Mesendoderm (in vitro differentiated cells): ENCODE data around the gene GANC.
"Not testable (repeated sequence)": the region's sequence is repeated elsewhere in the genome, so short reads cannot be mapped to it uniquely, and the experiment has no call there.

Experiments
- DNase-seq: peaks from one replicate; pipeline ENCODE4 v3.0.0; 2013
- H2AK5ac ChIP-seq: 2 replicates; pipeline ENCODE4 v1.6.1; 2013; ENCODE audit warnings: low read length, inconsistent platforms
- H2BK120ac ChIP-seq: 2 replicates; pipeline ENCODE4 v1.6.1; 2013; ENCODE audit warnings: low read depth, mild to moderate bottlenecking, low read length, moderate library complexity, mixed read lengths
- H2BK15ac ChIP-seq: replicated peaks from 2 replicates; pipeline ENCODE4 v1.6.1; 2013; ENCODE audit warnings: low read depth, mild to moderate bottlenecking, moderate library complexity
- H2BK5ac ChIP-seq: 2 replicates; pipeline ENCODE4 v1.6.1; 2013; ENCODE audit warnings: low read length, inconsistent platforms
- H3K18ac ChIP-seq: 2 replicates; pipeline ENCODE4 v1.6.1; 2013; ENCODE audit warnings: mild to moderate bottlenecking, low read length, mixed read lengths
- H3K23ac ChIP-seq: one replicate; pipeline ENCODE4 v1.6.1; 2013; ENCODE audit warnings: low read length
- H3K27ac ChIP-seq: 2 replicates; pipeline ENCODE4 v1.5.1; 2013; ENCODE audit warnings: low read depth, mild to moderate bottlenecking, inconsistent platforms, low read length, moderate library complexity
- H3K27me3 ChIP-seq: 2 replicates; pipeline ENCODE4 v1.6.1; 2013; ENCODE audit warnings: low read length, control low read depth, mild to moderate bottlenecking, inconsistent platforms; ENCODE audit not compliant: insufficient read depth, poor library complexity
- H3K36me3 ChIP-seq: 2 replicates; pipeline ENCODE4 v1.6.1; 2013; ENCODE audit warnings: low read length, inconsistent platforms; ENCODE audit not compliant: control insufficient read depth, insufficient read depth
- H3K4ac ChIP-seq: one replicate; pipeline ENCODE4 v1.6.1; 2013; ENCODE audit warnings: low read depth, mild to moderate bottlenecking, low read length, moderate library complexity
- H3K4me1 ChIP-seq: 2 replicates; pipeline ENCODE4 v1.6.1; 2013; ENCODE audit warnings: low read depth, low read length, inconsistent platforms; ENCODE audit not compliant: control insufficient read depth
- H3K4me2 ChIP-seq: 2 replicates; pipeline ENCODE4 v1.6.1; 2013; ENCODE audit warnings: low read length
- H3K4me3 ChIP-seq: 2 replicates; pipeline ENCODE4 v1.5.1; 2013; ENCODE audit warnings: mild to moderate bottlenecking, low read length
- H3K56ac ChIP-seq: one replicate; pipeline ENCODE4 v1.6.1; 2013; ENCODE audit warnings: low read length
- H3K79me1 ChIP-seq: 2 replicates; pipeline ENCODE4 v1.6.1; 2013; ENCODE audit warnings: low read length, inconsistent platforms
- H3K79me2 ChIP-seq: 2 replicates; pipeline ENCODE4 v1.6.1; 2013; ENCODE audit warnings: mild to moderate bottlenecking, low read length; ENCODE audit not compliant: control insufficient read depth, insufficient read depth
- H3K9ac ChIP-seq: 2 replicates; pipeline ENCODE4 v1.6.1; 2013; ENCODE audit warnings: low read length, inconsistent platforms
- H4K5ac ChIP-seq: one replicate; pipeline ENCODE4 v1.6.1; 2013; ENCODE audit warnings: low read length
- H4K8ac ChIP-seq: one replicate; pipeline ENCODE4 v1.6.1; 2013; ENCODE audit warnings: low read depth, mild to moderate bottlenecking, control low read depth, low read length, moderate library complexity
- WGBS: extraction: QIAGEN DNeasy Blood & Tissue Kit; methylation state at CpG from one replicate; pipeline ENCODE4 v1.1.7; 2013; ENCODE audit warnings: low lambda C conversion rate, missing lambda C conversion rate; ENCODE audit not compliant: insufficient coverage; ENCODE audit errors: extremely low coverage; 5-methylcytosine and 5-hydroxymethylcytosine counted together

GANC gene

DNA sequence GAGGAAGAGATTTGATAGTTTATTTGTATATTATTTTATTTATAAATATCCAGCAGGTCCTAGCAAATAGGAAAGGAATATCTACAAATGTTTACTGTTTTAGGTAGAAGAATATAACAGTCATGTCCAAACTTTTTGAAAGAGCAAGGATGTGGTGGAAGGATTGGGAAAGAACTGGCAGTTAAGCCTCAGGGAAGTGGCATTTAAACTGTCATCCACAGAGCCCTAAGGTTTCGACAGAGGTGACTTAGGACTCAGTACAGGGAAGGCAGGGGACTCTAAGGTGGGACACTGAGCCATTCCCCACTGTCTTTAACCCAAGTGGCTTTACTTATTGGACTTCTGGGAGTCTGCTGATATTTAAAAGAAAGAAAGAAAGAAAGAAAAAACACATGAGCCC lies 12.0 kb downstream of the GANC start:
- Histone ChIP-seq H3K79me1 (no peaks in the 10 kb centered on the region), H2BK120ac (no peak overlapping the region), H3K18ac (no peak overlapping the region), H3K23ac (no peak overlapping the region), H3K4me1 (no peaks in the 10 kb centered on the region), H2BK5ac (no peak overlapping the region), H2AK5ac (no peak overlapping the region), H4K8ac (no peak overlapping the region), H3K27me3 (no peaks in the 10 kb centered on the region), H3K9ac (no peak overlapping the region), H3K4me3 (no peak overlapping the region), H2BK15ac (no peak overlapping the region), H3K56ac (no peak overlapping the region), H3K36me3 (no peaks in the 10 kb centered on the region), H3K4me2 (no peak overlapping the region), H3K79me2 (no peaks in the 10 kb centered on the region), H4K5ac (no peak overlapping the region), H3K27ac (no peak overlapping the region), H3K4ac (no peak overlapping the region)
- no peak for DNase-seq
- WGBS: no CpG with 5 or more reads among the region's 1 CpG

- no peaks in the 10 kb centered on the region for H3K27me3 ChIP-seq
- no peaks in the 10 kb centered on the region for H3K79me2 ChIP-seq
- H3K79me1 ChIP-seq: no peaks in the 10 kb centered on the region
- H3K18ac ChIP-seq: no peak overlapping the region
- H3K4ac ChIP-seq: no peak overlapping the region
- no peak overlapping the region for H2BK120ac ChIP-seq
- no peak overlapping the region for H3K56ac ChIP-seq
- H4K5ac ChIP-seq: no peak overlapping the region
- no peak overlapping the region for H2BK15ac ChIP-seq
- no peak overlapping the region for H3K27ac ChIP-seq
- no peak overlapping the region for H3K4me2 ChIP-seq
- no peak overlapping the region for H2BK5ac ChIP-seq
- no peak overlapping the region for H4K8ac ChIP-seq
- H3K4me3 ChIP-seq: no peak overlapping the region
- DNase-seq: no peak
- no CpG with 5 or more reads among the region's 4 CpGs for WGBS
- no peak overlapping the region for H3K23ac ChIP-seq
- no peaks in the 10 kb centered on the region for H3K4me1 ChIP-seq
- no peak overlapping the region for H2AK5ac ChIP-seq
- H3K36me3 ChIP-seq: no peaks in the 10 kb centered on the region
- no peak overlapping the region for H3K9ac ChIP-seq
These were observed 13.5 kb downstream of the GANC start for GRCh38 chr15:42286445-42287029.

GRCh38 chr15:42287931-42288330 lies 14.9 kb downstream of the GANC start:
- H3K36me3 ChIP-seq: no peaks in the 10 kb centered on the region
- WGBS: no CpG with 5 or more reads among the region's 4 CpGs
- no peaks in the 10 kb centered on the region for H3K79me2 ChIP-seq
- H3K79me1 ChIP-seq: no peaks in the 10 kb centered on the region
- no peak overlapping the region for H2AK5ac ChIP-seq
- H3K4me3 ChIP-seq: no peak overlapping the region
- no peak overlapping the region for H3K27ac ChIP-seq
- no peak overlapping the region for H4K5ac ChIP-seq
- H3K4me1 ChIP-seq: no peaks in the 10 kb centered on the region
- DNase-seq: no peak
- no peak overlapping the region for H3K23ac ChIP-seq
- no peak overlapping the region for H2BK15ac ChIP-seq
- no peak overlapping the region for H3K4ac ChIP-seq
- no peak overlapping the region for H2BK5ac ChIP-seq
- no peak overlapping the region for H3K4me2 ChIP-seq
- H3K56ac ChIP-seq: no peak overlapping the region
- no peak overlapping the region for H3K18ac ChIP-seq
- no peaks in the 10 kb centered on the region for H3K27me3 ChIP-seq
- no peak overlapping the region for H4K8ac ChIP-seq
- no peak overlapping the region for H2BK120ac ChIP-seq
- no peak overlapping the region for H3K9ac ChIP-seq

DNA sequence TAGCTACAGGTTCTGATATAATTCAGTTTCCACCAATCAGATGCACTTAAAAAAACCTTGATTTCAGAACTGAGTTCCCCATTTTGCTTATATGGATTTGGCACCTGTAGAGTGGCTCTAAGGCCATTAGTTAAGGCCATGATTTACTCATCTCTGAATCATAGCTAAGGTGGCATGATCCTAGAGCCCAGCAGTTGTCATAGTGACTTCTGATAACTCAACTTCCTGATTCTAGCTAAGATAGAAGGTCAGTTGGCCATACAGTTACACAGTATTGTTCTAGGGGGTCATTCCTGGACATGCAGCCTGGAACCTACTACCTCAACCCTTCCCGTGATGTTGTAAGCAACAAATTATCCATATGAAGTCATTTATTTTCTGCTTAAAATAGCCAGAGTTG lies 16.2 kb downstream of the GANC start:
- H3K4me1 ChIP-seq: no peaks in the 10 kb centered on the region
- no peak overlapping the region for H3K56ac ChIP-seq
- H4K5ac ChIP-seq: no peak overlapping the region
- H2AK5ac ChIP-seq: no peak overlapping the region
- no peak overlapping the region for H3K4me2 ChIP-seq
- no peak overlapping the region for H3K4me3 ChIP-seq
- H3K23ac ChIP-seq: no peak overlapping the region
- no CpG with 5 or more reads among the region's 1 CpG for WGBS
- no peak for DNase-seq
- no peaks in the 10 kb centered on the region for H3K36me3 ChIP-seq
- H3K79me2 ChIP-seq: no peaks in the 10 kb centered on the region
- H3K27ac ChIP-seq: no peak overlapping the region
- H3K27me3 ChIP-seq: no peaks in the 10 kb centered on the region
- H4K8ac ChIP-seq: no peak overlapping the region
- no peaks in the 10 kb centered on the region for H3K79me1 ChIP-seq
- no peak overlapping the region for H3K18ac ChIP-seq
- no peak overlapping the region for H2BK5ac ChIP-seq
- no peak overlapping the region for H2BK120ac ChIP-seq
- no peak overlapping the region for H2BK15ac ChIP-seq
- no peak overlapping the region for H3K9ac ChIP-seq
- no peak overlapping the region for H3K4ac ChIP-seq

GRCh38 chr15:42301004-42301403 lies 28.0 kb downstream of the GANC start:
- not testable (repeated sequence) for H3K27ac ChIP-seq, H3K56ac ChIP-seq, H3K9ac ChIP-seq, H3K4ac ChIP-seq, H3K27me3 ChIP-seq, H3K18ac ChIP-seq, H3K4me3 ChIP-seq, H4K8ac ChIP-seq, H3K79me1 ChIP-seq, H3K36me3 ChIP-seq, H2BK120ac ChIP-seq, H3K23ac ChIP-seq, H3K79me2 ChIP-seq, H2BK15ac ChIP-seq, H3K4me2 ChIP-seq, H2AK5ac ChIP-seq, H2BK5ac ChIP-seq, H3K4me1 ChIP-seq, DNase-seq, H4K5ac ChIP-seq
- no CpG with 5 or more reads among the region's 4 CpGs for WGBS

GRCh38 chr15:42306681-42307080 lies 33.7 kb downstream of the GANC start:
- Histone ChIP-seq H2BK120ac (no peak overlapping the region), H3K9ac (no peak overlapping the region), H3K4ac (no peak overlapping the region), H2BK5ac (no peak overlapping the region), H3K79me2 (no peaks in the 10 kb centered on the region), H4K5ac (no peak overlapping the region), H3K56ac (no peak overlapping the region), H4K8ac (no peak overlapping the region), H3K4me3 (no peak overlapping the region), H2AK5ac (no peak overlapping the region), H3K18ac (no peak overlapping the region), H3K79me1 (no peaks in the 10 kb centered on the region), H3K36me3 (no peaks in the 10 kb centered on the region), H3K4me2 (no peak overlapping the region), H3K27ac (no peak overlapping the region), H3K23ac (no peak overlapping the region), H3K4me1 (no peaks in the 10 kb centered on the region), H3K27me3 (no peaks in the 10 kb centered on the region), H2BK15ac (no peak overlapping the region)
- WGBS: no CpG with 5 or more reads among the region's 1 CpG
- no peak for DNase-seq
